Activated CD8-positive, alpha-beta T cell treated with anti-CD3 and anti-CD28 coated beads for 36 hours (primary cell): ENCODE results near the gene DCAF17. TPM values are rescaled to one million over a fixed set of nuclear protein-coding genes. Genes with fewer than 3 reads are reported as not detected.

Experiments used
- ATAC-seq: fragments of 200-7000 bp; cut with Tn5 transposase; one replicate; pipeline ENCODE4 v1.10.0; 2021; ENCODE audit warnings: mild to moderate bottlenecking, moderate library complexity
- CTCF ChIA-PET: fragments of 350-600 bp; sonication (Branson Sonifier 250); formaldehyde crosslinking; loops from one replicate; lab custom pipeline; 2021; ENCODE audit warnings: antibody characterized with exemption; lab: Charles Lee
- POLR2A ChIA-PET: fragments of 350-600 bp; sonication (Branson Sonifier 250); formaldehyde crosslinking; loops from one replicate; lab custom pipeline; 2021; ENCODE audit warnings: antibody characterized with exemption; lab: Charles Lee
- DNase-seq: peaks from one replicate; pipeline ENCODE4 v3.0.0-alpha.2; 2020
- H3K27ac Mint-ChIP-seq: one replicate; pipeline ENCODE4 v1.8.0; 2021; ENCODE audit warnings: mild to moderate bottlenecking, mixed read lengths
- H3K27me3 Mint-ChIP-seq: one replicate; pipeline ENCODE4 v1.8.0; 2021; ENCODE audit warnings: mixed read lengths
- H3K36me3 Mint-ChIP-seq: one replicate; pipeline ENCODE4 v1.8.0; 2021; ENCODE audit warnings: low read depth, mixed read lengths
- H3K4me1 Mint-ChIP-seq: one replicate; pipeline ENCODE4 v1.8.0; 2021; ENCODE audit warnings: low read depth, mixed read lengths
- H3K4me3 Mint-ChIP-seq: one replicate; pipeline ENCODE4 v1.8.0; 2021; ENCODE audit warnings: mild to moderate bottlenecking, moderate library complexity, mixed read lengths
- H3K9me3 Mint-ChIP-seq: one replicate; pipeline ENCODE4 v1.8.0; 2021; ENCODE audit warnings: mixed read lengths
- CTCF ChIP-seq: fragments of 200-600 bp; IDR thresholded peaks from one replicate; pipeline ENCODE4 v1.8.0; 2022; ENCODE audit warnings: antibody characterized with exemption, mild to moderate bottlenecking
- intact Hi-C: fragments of 100-400 bp; cut with micrococcal nuclease; formaldehyde crosslinking; loops from one replicate; pipeline ENCODE4 v1.10.0; 2022
- total RNA-seq, 2 experiments: library from RNA; stranded (reverse); gene quantifications; one replicate each; pipeline ENCODE4 v1.2.3, GENCODE V29; 2021

Gene DCAF17
- total RNA-seq, 2 experiments from 2014 or later = 19.0 to 20.1 TPM

DNA sequence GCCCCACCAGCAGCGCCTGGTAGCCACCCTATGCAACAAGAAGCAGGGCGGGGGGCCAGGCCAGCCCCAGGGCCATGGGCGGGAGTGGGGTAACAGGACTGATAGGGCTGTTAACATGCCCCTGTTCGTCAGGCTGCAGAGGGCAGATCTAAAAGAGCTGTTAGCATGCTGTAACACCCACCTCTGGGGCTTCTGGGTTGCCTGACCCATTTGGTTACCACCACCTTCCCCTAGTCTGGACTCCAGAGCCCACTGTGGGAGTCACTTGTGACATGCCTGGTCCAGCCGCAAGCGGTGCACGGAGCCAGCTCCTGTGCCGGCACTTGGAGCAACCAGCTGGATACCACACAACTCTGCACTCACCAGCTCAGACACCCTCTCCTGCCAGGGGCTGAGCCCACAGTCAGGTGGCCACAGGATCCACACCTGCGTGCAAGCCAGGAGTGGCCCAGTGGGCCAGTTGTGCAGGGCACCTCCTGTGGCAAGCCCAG, 2.3 kb upstream of the DCAF17 start:
- H3K27me3 Mint-ChIP-seq = no peaks in the 10 kb centered on the region
- peaks cover 61% of the 10 kb centered on the region for H3K36me3 Mint-ChIP-seq
- DNase-seq (no peak), ATAC-seq (no peak)
- H3K27ac Mint-ChIP-seq = peak overlapping the region; percentile 95
- peaks cover 34% of the 10 kb centered on the region for H3K4me1 Mint-ChIP-seq
- ChIA-PET POLR2A (interaction anchor here (1.0 to 2.3 kb wide), 4 partner anchors 10 to 502 kb away, joined by 3 to 11 read pairs (median 3); partner anchors contain the start of gene GORASP2), CTCF (interaction anchor here (0.9 to 2.5 kb wide), 5 partner anchors 12 to 459 kb away, joined by 3 to 13 read pairs (median 5); no protein-coding TSS in a partner anchor)
- intact Hi-C loops = loop anchor here (5.0 kb wide), 1 partner anchor 274 kb away; no protein-coding TSS in a partner anchor
- H3K9me3 Mint-ChIP-seq = peaks cover 6% of the 10 kb centered on the region
- H3K4me3 Mint-ChIP-seq = peak overlapping the region; percentile 91
- TF ChIP-seq CTCF = no peak

- H3K4me3 Mint-ChIP-seq = peak overlapping the region; percentile 91
- H3K27me3 Mint-ChIP-seq = no peaks in the 10 kb centered on the region
- intact Hi-C loops = loop anchor here (5.0 kb wide), 1 partner anchor 275 kb away; no protein-coding TSS in a partner anchor
- DNase-seq (peak; percentile 28), ATAC-seq (no peak)
- peak overlapping the region; percentile 95 for H3K27ac Mint-ChIP-seq
- peaks cover 67% of the 10 kb centered on the region for H3K36me3 Mint-ChIP-seq
- ChIA-PET POLR2A (interaction anchor here (0.7 to 2.4 kb wide), 5 partner anchors 12 to 503 kb away, joined by 3 to 11 read pairs (median 3); partner anchors contain the start of gene GORASP2), CTCF (interaction anchor here (2.5 kb wide), 1 partner anchor 16 kb away, joined by 13 read pairs; no protein-coding TSS in a partner anchor)
- TF ChIP-seq CTCF = no peak
- H3K4me1 Mint-ChIP-seq = peaks cover 40% of the 10 kb centered on the region
- H3K9me3 Mint-ChIP-seq = peaks cover 6% of the 10 kb centered on the region
Measured at GRCh38 chr2:171432206-171432968, 1.6 kb upstream of the DCAF17 start.

DNA sequence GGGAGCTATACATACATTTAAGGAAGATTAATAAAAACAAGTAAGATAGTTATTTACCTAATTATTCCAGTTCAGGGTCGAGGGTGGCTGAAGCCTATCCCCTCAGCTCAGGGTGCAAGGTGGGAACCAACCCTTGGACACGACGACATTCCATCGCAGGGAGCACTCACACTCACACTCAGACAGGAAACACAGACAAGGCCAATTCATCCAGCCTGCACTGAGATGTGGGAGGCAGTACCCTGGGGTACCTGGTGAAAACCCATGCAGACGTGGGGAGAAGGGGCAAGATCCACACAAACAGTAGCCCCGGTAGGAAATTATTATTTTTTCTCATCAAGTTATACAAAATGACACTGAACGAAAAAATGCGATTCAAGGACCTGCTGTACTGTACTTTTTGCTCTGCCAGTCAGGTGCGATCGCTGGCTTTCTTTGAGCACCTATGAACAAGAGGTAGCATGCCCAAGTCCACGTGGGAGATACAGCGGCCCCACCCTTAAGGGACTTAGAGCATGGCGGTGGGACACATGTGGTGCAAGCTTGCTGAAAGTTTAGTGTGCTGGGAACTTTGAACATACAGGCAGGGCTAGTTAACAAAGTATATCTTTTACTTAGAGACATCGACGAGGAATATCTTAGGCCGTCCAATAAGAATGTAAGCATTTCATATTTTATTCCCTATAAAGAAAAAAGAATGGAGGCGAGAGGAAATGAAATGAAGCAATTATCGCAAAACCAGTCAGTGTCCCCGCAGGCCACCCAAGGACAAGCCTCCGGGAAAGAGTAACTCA, 860 bp upstream of the DCAF17 start:
- ATAC-seq = peak; percentile 14
- Mint-ChIP-seq H3K4me1 (peaks cover 46% of the 10 kb centered on the region), H3K27ac (peak overlapping the region; percentile 95), H3K4me3 (peak overlapping the region; percentile 91), H3K9me3 (peaks cover 6% of the 10 kb centered on the region), H3K27me3 (no peaks in the 10 kb centered on the region), H3K36me3 (peaks cover 73% of the 10 kb centered on the region)
- DNase-seq = peak; percentile 77
- ChIA-PET CTCF (interaction anchor here (1.0 to 2.5 kb wide), 5 partner anchors 17 to 504 kb away, joined by 3 to 13 read pairs (median 3); partner anchors contain the start of gene GORASP2), POLR2A (interaction anchor here (0.6 to 2.6 kb wide), 11 partner anchors 8 to 504 kb away, joined by 3 to 11 read pairs (median 4); partner anchors contain the start of genes GORASP2, SLC25A12 and TLK1)
- no peak for TF ChIP-seq CTCF
- intact Hi-C loops = loop anchor here (5.0 kb wide), 1 partner anchor 276 kb away; no protein-coding TSS in a partner anchor

DNA sequence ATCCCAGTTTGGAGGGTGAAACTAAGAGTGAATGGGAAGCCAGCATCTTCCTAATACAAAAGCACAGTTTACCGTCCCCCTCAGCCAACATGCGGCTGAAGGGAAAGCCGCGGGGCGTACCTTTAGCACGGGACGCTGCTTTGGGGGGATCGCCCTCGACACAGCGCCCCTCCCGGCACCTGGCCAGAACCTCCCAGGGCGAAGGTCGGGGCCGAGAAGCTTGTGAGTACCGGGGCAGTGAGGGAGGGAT, 338 bp upstream of the DCAF17 start, which contains the start of gene METTL8:
Gene METTL8, minus strand, starts transcription at position 228 of the 250 bp plus-strand sequence. CDS start 41,805 bp downstream, outside the sequence.
- peak within 1 kb of the TSS; percentile 95 for H3K27ac Mint-ChIP-seq
- H3K4me1 Mint-ChIP-seq = peaks cover 47% of the 10 kb centered on the region

More for the DNA sequence above, 338 bp upstream of the DCAF17 start, which contains the start of gene METTL8:
- H3K9me3 Mint-ChIP-seq = peaks cover 6% of the 10 kb centered on the region
- DNase-seq = no peak
- ATAC-seq = no peak
- CTCF ChIA-PET = interaction anchor here (1.0 to 2.5 kb wide), 5 partner anchors 17 to 504 kb away, joined by 3 to 13 read pairs (median 3); partner anchors contain the start of gene GORASP2
- H3K36me3 Mint-ChIP-seq = peaks cover 75% of the 10 kb centered on the region
- POLR2A ChIA-PET = interaction anchor here (0.5 to 2.6 kb wide), 13 partner anchors 8 to 504 kb away, joined by 3 to 11 read pairs (median 4); partner anchors contain the start of genes GORASP2, SLC25A12 and TLK1
- H3K27me3 Mint-ChIP-seq = no peaks in the 10 kb centered on the region
- intact Hi-C loops = loop anchor here (5.0 kb wide), 1 partner anchor 276 kb away; no protein-coding TSS in a partner anchor
- TF ChIP-seq CTCF = peak; percentile 48
- peak within 1 kb of the TSS; percentile 91 for H3K4me3 Mint-ChIP-seq
